Measurements from ENCODE around the gene OR56A3. TPM values are rescaled to one million over a fixed set of nuclear protein-coding genes. Genes with fewer than 3 reads are reported as not detected.

The OR56A3 gene
- total RNA-seq (2014; rRNA removed) (not detected in 2 replicates), Bru-seq, nascent RNA (not detected), BruChase-seq, experiment 1, labeled RNA remaining after a 6-hour chase (not detected), BruChase-seq, experiment 2, labeled RNA remaining after a 2-hour chase (not detected)
- long read RNA-seq, result 0 reads

DNA sequence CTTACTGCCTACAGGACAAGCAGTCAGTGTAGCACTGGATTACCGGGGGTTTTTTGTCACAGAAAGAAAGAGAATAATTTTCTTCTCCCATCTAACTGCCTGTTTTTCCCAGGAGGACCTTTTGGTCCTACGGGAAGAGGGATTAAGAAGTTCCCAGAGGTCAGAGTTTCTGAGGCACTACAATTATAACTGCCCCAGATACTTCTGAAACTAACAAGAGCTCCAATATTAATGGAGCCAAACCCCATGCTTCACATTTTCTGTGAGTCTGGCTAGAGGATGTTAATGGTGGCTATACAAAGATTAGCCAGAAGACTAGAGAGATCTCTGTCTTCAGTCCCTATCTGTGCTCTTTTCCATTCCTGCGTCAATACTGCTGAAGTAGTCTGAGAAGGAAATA is at the start of gene OR56A3:
Gene OR56A3, plus strand, starts transcription at position 301 of the 400 bp plus-strand sequence. CDS start 5,096 bp downstream, outside the sequence.
- Histone ChIP-seq H3K79me2 (ENCODE audit: low read length) (no peaks in the 10 kb centered on the region), H3K9me3 (ENCODE audit: low read length) (no peaks in the 10 kb centered on the region), H3K27me3 (ENCODE audit: low read length) (0 out of 2 replicates have a peak, but pooled peaks cover 5% of the 10 kb centered on the region), H3K36me3 (ENCODE audit: low read depth, low read length) (no peaks in the 10 kb centered on the region), H3K27ac (ENCODE audit: low read length) (no peak within 1 kb of the TSS), H3K4me1 (ENCODE audit: insufficient read depth, low read length) (no peaks in the 10 kb centered on the region), H3F3A (ENCODE audit: low read length, unreplicated experiment) (no peaks in the 10 kb centered on the region), H3K9me2 (replicated peaks; ENCODE audit: low read length) (no peaks in the 10 kb centered on the region), H3K4me3 (ENCODE audit: low read length) (no peak within 1 kb of the TSS), H3K4me2 (ENCODE audit: low read length) (no peak within 1 kb of the TSS), H2AFZ (ENCODE audit: low read length) (no peak within 1 kb of the TSS), H3K9ac (ENCODE audit: low read length) (no peak within 1 kb of the TSS), H4K20me1 (ENCODE audit: low read length) (no peaks in the 10 kb centered on the region)
- DNase-seq, result no peak
- ChIA-PET POLR2A (ENCODE audit: unreplicated experiment) (no interaction called here), CTCF (no interaction called here)
- intact Hi-C loops (cut with micrococcal nuclease), result no loop called here
- no TSS peak for BruUV-seq (replicated peaks)
- ATAC-seq, result no peak
- TF ChIP-seq EZH2phosphoT487 (IDR thresholded peaks at IDR 0.05; ENCODE audit: borderline replicate concordance, low read length) (no peak), EZH2 (IDR thresholded peaks at IDR 0.05; ENCODE audit: low read length, unreplicated experiment) (no peak), CTCF (conservative IDR thresholded peaks at IDR 0.05; ENCODE audit: low read depth, low read length) (no peak)

GRCh38 chr11:5892908-5893307 is 49.1 kb upstream of the OR56A3 start, which contains the start of gene OR52E5:
Gene OR52E5 (plus strand): TSS chr11:5893208. CDS start chr11:5900777, 7,569 bp downstream.
- Histone ChIP-seq H3K4me1 (ENCODE audit: insufficient read depth, low read length) (no peaks in the 10 kb centered on the region), H3K27ac (ENCODE audit: low read length) (no peak within 1 kb of the TSS), H3F3A (ENCODE audit: low read length, unreplicated experiment) (no peaks in the 10 kb centered on the region), H3K9ac (ENCODE audit: low read length) (no peak within 1 kb of the TSS), H2AFZ (ENCODE audit: low read length) (no peak within 1 kb of the TSS), H3K4me3 (ENCODE audit: low read length) (no peak within 1 kb of the TSS), H3K79me2 (ENCODE audit: low read length) (no peaks in the 10 kb centered on the region), H3K4me2 (ENCODE audit: low read length) (no peak within 1 kb of the TSS), H3K36me3 (ENCODE audit: low read depth, low read length) (no peaks in the 10 kb centered on the region), H3K9me2 (replicated peaks; ENCODE audit: low read length) (no peaks in the 10 kb centered on the region), H4K20me1 (ENCODE audit: low read length) (no peaks in the 10 kb centered on the region), H3K9me3 (ENCODE audit: low read length) (no peaks in the 10 kb centered on the region), H3K27me3 (ENCODE audit: low read length) (no peaks in the 10 kb centered on the region)
- no TSS peak for BruUV-seq (replicated peaks)
- CTCF ChIA-PET, result no interaction called here
- ATAC-seq, result no peak
- no peak for TF ChIP-seq CTCF (conservative IDR thresholded peaks at IDR 0.05; ENCODE audit: low read depth, low read length)
- no peak for TF ChIP-seq EZH2phosphoT487 (IDR thresholded peaks at IDR 0.05; ENCODE audit: borderline replicate concordance, low read length)
- TF ChIP-seq EZH2 (IDR thresholded peaks at IDR 0.05; ENCODE audit: low read length, unreplicated experiment), result no peak
- intact Hi-C loops (cut with micrococcal nuclease), result loop anchor here (5.0 kb wide), 1 partner anchor 416 kb away; no protein-coding TSS in a partner anchor
- no peak for DNase-seq
- POLR2A ChIA-PET (ENCODE audit: unreplicated experiment), result no interaction called here

GRCh38 chr11:5899534-5899933 is 42.5 kb upstream of the OR56A3 start:
- ChIA-PET POLR2A (ENCODE audit: unreplicated experiment) (no interaction called here), CTCF (no interaction called here)
- H3K9me2 ChIP-seq (replicated peaks; ENCODE audit: low read length), result no peaks in the 10 kb centered on the region
- DNase-seq (no peak), ATAC-seq (no peak)
- H3K27me3 ChIP-seq (ENCODE audit: low read length), result no peaks in the 10 kb centered on the region
- intact Hi-C loops (cut with micrococcal nuclease), result no loop called here
- no peak overlapping the region for H2AFZ ChIP-seq (ENCODE audit: low read length)
- H3K27ac ChIP-seq (ENCODE audit: low read length), result no peak overlapping the region
- H3K4me2 ChIP-seq (ENCODE audit: low read length), result no peak overlapping the region
- H3K4me1 ChIP-seq (ENCODE audit: insufficient read depth, low read length), result no peaks in the 10 kb centered on the region
- H3K79me2 ChIP-seq (ENCODE audit: low read length), result no peaks in the 10 kb centered on the region
- H3K9ac ChIP-seq (ENCODE audit: low read length), result no peak overlapping the region
- no peaks in the 10 kb centered on the region for H3K9me3 ChIP-seq (ENCODE audit: low read length)
- no peaks in the 10 kb centered on the region for H3F3A ChIP-seq (ENCODE audit: low read length, unreplicated experiment)
- no TSS peak for BruUV-seq (replicated peaks)
- H4K20me1 ChIP-seq (ENCODE audit: low read length), result no peaks in the 10 kb centered on the region
- TF ChIP-seq CTCF (conservative IDR thresholded peaks at IDR 0.05; ENCODE audit: low read depth, low read length) (no peak), EZH2phosphoT487 (IDR thresholded peaks at IDR 0.05; ENCODE audit: borderline replicate concordance, low read length) (no peak), EZH2 (IDR thresholded peaks at IDR 0.05; ENCODE audit: low read length, unreplicated experiment) (no peak)
- H3K4me3 ChIP-seq (ENCODE audit: low read length), result no peak overlapping the region
- no peaks in the 10 kb centered on the region for H3K36me3 ChIP-seq (ENCODE audit: low read depth, low read length)
